Vagina (tissue), 2 donors: ENCODE data around the gene ADGRA1. TPM values are rescaled to one million over a fixed set of nuclear protein-coding genes. Genes with fewer than 3 reads are reported as not detected.

Source experiments
- DNase-seq, 2 donors: peaks; one replicate each; pipeline ENCODE4 v3.0.0-alpha.2; 2017; ENCODE audit errors: extremely low spot score in 2 of 2
- H3K27ac ChIP-seq: fragments of 200-600 bp; sonication (generic); one replicate; pipeline ENCODE4 v1.5.1; 2019
- H3K27me3 ChIP-seq: fragments of 200-600 bp; sonication (generic); one replicate; pipeline ENCODE4 v1.5.1; 2019
- H3K36me3 ChIP-seq, 2 donors: fragments of 200-600 bp; sonication (generic); one replicate each; pipeline ENCODE4 v1.5.1; 2017 to 2019
- H3K4me1 ChIP-seq: fragments of 200-600 bp; sonication (generic); one replicate; pipeline ENCODE4 v1.5.1; 2019
- H3K4me3 ChIP-seq, 2 donors: fragments of 200-600 bp; sonication (generic); 1 replicate in 1 of 2; 2 replicates in 1 of 2; pipeline ENCODE4 v1.5.1; 2016 to 2019
- H3K9me3 ChIP-seq: fragments of 200-600 bp; sonication (generic); one replicate; pipeline ENCODE4 v1.5.1; 2019
- POLR2A ChIP-seq, 2 donors: fragments of 450-650 bp; IDR thresholded peaks; one replicate each; pipeline ENCODE4 v1.6.1; 2017; ENCODE audit warnings: antibody characterized with exemption in 2 of 2, mild to moderate bottlenecking in 2 of 2, moderate library complexity in 2 of 2
- POLR2AphosphoS5 ChIP-seq, 2 donors: sonication (generic); formaldehyde crosslinking; IDR thresholded peaks; one replicate each; pipeline ENCODE4 v1.9.0; 2017; ENCODE audit warnings: antibody characterized with exemption in 2 of 2, mild to moderate bottlenecking in 2 of 2, low read depth in 1 of 2; ENCODE audit not compliant: insufficient read depth in 1 of 2
- intact Hi-C: fragments of 100-400 bp; cut with DNase I; formaldehyde crosslinking; loops from one replicate; pipeline ENCODE4 v1.15.1; 2023
- total RNA-seq: library from RNA; depleted of rRNA; stranded (reverse); fragments of >200 nt; gene quantifications from one replicate; pipeline ENCODE4 v1.2.3, GENCODE V29; 2016
- TF ChIP-seq, protein P1 (sequence below), 3 experiments: fragments of 450-650 bp in 2 of 3; fragments of 200-600 bp in 1 of 3; sonication (generic) in 1 of 3; IDR thresholded peaks; one replicate each; pipeline ENCODE4 v1.5.1; 2017 to 2019; ENCODE audit warnings: antibody characterized with exemption in 3 of 3, mild to moderate bottlenecking in 2 of 3, moderate library complexity in 2 of 3

ADGRA1 gene
- total RNA-seq, 1 donor from 2014 or later = 0.49 TPM

GRCh38 chr10:133044401-133044811 lies 43.3 kb upstream of the ADGRA1 start:
- peak overlapping the region in 1 of 2 donors; percentile 13 for H3K4me3 ChIP-seq
- no peaks in the 10 kb centered on the region for H3K27me3 ChIP-seq
- no peaks in the 10 kb centered on the region for H3K9me3 ChIP-seq
- H3K4me1 ChIP-seq = no peaks in the 10 kb centered on the region
- TF ChIP-seq, protein P1, sequence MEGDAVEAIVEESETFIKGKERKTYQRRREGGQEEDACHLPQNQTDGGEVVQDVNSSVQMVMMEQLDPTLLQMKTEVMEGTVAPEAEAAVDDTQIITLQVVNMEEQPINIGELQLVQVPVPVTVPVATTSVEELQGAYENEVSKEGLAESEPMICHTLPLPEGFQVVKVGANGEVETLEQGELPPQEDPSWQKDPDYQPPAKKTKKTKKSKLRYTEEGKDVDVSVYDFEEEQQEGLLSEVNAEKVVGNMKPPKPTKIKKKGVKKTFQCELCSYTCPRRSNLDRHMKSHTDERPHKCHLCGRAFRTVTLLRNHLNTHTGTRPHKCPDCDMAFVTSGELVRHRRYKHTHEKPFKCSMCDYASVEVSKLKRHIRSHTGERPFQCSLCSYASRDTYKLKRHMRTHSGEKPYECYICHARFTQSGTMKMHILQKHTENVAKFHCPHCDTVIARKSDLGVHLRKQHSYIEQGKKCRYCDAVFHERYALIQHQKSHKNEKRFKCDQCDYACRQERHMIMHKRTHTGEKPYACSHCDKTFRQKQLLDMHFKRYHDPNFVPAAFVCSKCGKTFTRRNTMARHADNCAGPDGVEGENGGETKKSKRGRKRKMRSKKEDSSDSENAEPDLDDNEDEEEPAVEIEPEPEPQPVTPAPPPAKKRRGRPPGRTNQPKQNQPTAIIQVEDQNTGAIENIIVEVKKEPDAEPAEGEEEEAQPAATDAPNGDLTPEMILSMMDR (IDR thresholded peaks at IDR 0.05) = no peak
- TF ChIP-seq POLR2AphosphoS5 (IDR thresholded peaks at IDR 0.05; ENCODE audit: insufficient read depth in 1 of 2, low read depth in 1 of 2) = no peak
- no peak for TF ChIP-seq POLR2A (IDR thresholded peaks at IDR 0.05)
- no peaks in the 10 kb centered on the region for H3K36me3 ChIP-seq
- no peak overlapping the region for H3K27ac ChIP-seq
- no peak for DNase-seq
- intact Hi-C loops = no loop called here

DNA sequence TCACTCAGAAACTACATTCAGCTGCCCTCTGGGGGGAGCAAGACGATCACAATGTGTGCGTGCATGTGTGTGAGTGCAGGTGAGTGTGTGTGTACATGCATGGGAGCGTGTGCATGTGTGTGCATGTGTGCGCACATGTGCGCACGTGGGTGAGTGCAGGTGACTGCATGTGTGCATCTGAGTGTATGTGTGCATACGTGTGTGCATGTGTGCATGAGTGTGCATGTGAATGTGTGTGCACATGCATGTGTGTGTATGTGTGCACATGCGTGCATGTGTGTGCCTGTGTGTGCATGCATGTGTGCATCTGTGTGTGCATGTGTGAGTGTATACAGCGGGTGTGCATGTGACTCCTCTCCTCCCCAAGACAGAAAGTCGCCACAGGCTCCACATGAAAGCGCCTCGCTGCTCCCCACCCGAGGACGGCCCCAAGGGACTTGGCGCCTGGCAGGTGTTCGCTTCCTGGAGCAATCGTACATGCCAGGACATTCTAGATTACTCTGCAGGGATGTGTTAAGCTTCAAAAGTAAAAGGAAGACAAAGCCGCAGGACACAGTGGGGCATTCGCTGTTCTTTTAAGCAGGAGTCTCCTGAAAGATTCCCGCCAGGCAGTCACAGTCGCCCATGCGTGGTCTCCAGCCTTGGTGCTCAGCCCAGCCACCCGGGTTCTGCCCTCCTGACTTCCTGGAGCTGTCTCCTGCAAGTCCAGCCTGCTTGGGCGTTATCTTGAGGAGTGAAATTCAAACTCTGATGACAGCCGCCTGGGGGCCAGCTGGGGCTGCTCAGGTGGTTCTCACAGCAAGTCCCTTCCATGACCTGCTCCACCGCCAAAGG lies 42.0 kb upstream of the ADGRA1 start:
- no peak overlapping the region for H3K4me3 ChIP-seq
- no peaks in the 10 kb centered on the region for H3K4me1 ChIP-seq
- no peak for TF ChIP-seq POLR2A (IDR thresholded peaks at IDR 0.05)
- TF ChIP-seq, protein P1 (IDR thresholded peaks at IDR 0.05) = no peak
- no peaks in the 10 kb centered on the region for H3K27me3 ChIP-seq
- DNase-seq = no peak
- no peaks in the 10 kb centered on the region for H3K9me3 ChIP-seq
- intact Hi-C loops = no loop called here
- H3K36me3 ChIP-seq = no peaks in the 10 kb centered on the region
- no peak overlapping the region for H3K27ac ChIP-seq

DNA sequence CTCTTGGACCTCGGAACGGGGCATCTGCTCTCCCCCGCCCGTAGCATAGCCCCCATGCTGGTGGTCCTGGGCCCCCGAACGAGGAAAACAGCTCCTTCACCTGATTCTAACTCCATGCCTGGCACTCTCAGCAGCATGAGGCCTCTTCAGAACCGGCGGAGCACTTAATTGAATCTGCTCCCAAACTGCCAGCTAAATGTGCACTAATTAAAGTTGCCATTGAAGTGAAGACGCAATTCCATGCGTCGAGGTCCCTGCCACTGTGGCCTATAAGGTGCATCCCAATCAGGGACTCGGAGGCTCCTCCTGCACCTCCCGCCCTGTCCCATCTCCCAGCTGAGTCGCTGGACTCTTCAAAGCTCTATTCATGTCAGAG lies 41.3 kb upstream of the ADGRA1 start:
- Histone ChIP-seq H3K4me1 (no peaks in the 10 kb centered on the region), H3K27ac (no peak overlapping the region), H3K36me3 (no peaks in the 10 kb centered on the region), H3K27me3 (no peaks in the 10 kb centered on the region), H3K4me3 (no peak overlapping the region), H3K9me3 (no peaks in the 10 kb centered on the region)
- intact Hi-C loops = no loop called here
- TF ChIP-seq, protein P1 (IDR thresholded peaks at IDR 0.05) = no peak
- no peak for TF ChIP-seq POLR2A (IDR thresholded peaks at IDR 0.05)
- no peak for TF ChIP-seq POLR2AphosphoS5 (IDR thresholded peaks at IDR 0.05; ENCODE audit: insufficient read depth in 1 of 2, low read depth in 1 of 2)
- DNase-seq = no peak

DNA sequence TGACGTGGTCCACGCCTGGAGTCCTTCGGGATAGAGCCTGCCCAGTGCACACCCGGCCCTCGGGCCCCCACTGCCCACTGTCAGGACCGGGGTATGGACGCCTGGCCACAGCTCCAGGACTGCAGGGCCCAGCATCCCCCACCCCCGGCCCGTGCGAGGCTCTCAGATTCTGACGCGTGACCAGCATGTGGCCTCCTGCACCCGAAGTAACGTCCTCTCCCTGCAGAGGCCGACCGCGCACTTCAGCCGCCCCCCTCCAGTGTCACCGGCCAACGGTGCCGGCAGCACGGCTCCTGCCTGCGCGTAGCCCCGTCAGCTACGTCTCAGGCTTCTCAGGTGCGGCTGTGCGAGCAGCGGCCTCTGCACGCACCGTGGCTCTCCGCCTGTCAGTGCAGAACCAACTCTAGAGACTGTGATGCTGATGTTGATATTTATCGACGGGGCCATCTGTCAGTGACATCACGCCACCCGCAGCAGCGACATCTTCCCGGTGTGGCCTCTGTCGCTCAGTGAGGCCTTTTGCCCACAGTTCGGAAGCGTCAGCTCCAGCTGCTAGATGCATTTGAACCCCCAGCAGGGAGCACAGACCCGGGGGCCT lies 40.1 kb upstream of the ADGRA1 start:
- Histone ChIP-seq H3K4me1 (no peaks in the 10 kb centered on the region), H3K4me3 (no peak overlapping the region), H3K27ac (no peak overlapping the region), H3K9me3 (no peaks in the 10 kb centered on the region), H3K27me3 (no peaks in the 10 kb centered on the region), H3K36me3 (no peaks in the 10 kb centered on the region)
- TF ChIP-seq POLR2A (IDR thresholded peaks at IDR 0.05) (no peak), POLR2AphosphoS5 (IDR thresholded peaks at IDR 0.05; ENCODE audit: insufficient read depth in 1 of 2, low read depth in 1 of 2) (no peak)
- TF ChIP-seq, protein P1 (IDR thresholded peaks at IDR 0.05) = no peak
- no peak for DNase-seq
- intact Hi-C loops = no loop called here

- H3K27ac ChIP-seq = no peak overlapping the region
- no peak for DNase-seq
- H3K4me3 ChIP-seq = no peak overlapping the region
- no peaks in the 10 kb centered on the region for H3K27me3 ChIP-seq
- intact Hi-C loops = no loop called here
- H3K36me3 ChIP-seq = no peaks in the 10 kb centered on the region
- H3K4me1 ChIP-seq = no peaks in the 10 kb centered on the region
- no peaks in the 10 kb centered on the region for H3K9me3 ChIP-seq
- no peak for TF ChIP-seq POLR2A (IDR thresholded peaks at IDR 0.05)
- TF ChIP-seq, protein P1 (IDR thresholded peaks at IDR 0.05) = no peak
- TF ChIP-seq POLR2AphosphoS5 (IDR thresholded peaks at IDR 0.05; ENCODE audit: insufficient read depth in 1 of 2, low read depth in 1 of 2) = no peak
Measured at GRCh38 chr10:133048266-133048665, 39.5 kb upstream of the ADGRA1 start.
